ENCODE data around the gene LTA4H.

Gene LTA4H

DNA sequence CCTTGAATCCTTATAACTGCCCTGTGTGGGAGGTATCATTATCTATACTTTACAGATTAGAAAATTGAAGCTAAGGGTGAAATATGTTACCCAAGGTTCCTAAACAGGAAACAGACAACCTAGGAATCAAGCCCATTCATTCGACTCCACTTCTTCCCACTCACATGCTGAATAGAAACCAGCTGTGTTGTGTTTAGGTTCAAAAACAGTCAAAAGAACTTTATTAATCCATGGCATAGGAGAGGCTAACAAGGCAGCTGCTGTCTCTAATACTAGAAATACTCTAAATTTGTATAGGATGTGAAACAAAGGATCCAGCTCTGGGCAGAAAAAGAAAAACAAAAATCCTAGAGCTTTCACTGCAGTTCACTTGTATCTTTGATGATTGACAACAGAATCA is 82.4 kb downstream of the LTA4H start:
- no peak for DNase-seq

- DNase-seq: peak; percentile 48
These were observed 83.9 kb downstream of the LTA4H start for GRCh38 chr12:95951515-95951914.

Measured in NCI-H1105 treated with DMSO at 0.1 percent for 48 hours (cell line).